ENCODE results near the gene AHRR.

AHRR gene

DNA sequence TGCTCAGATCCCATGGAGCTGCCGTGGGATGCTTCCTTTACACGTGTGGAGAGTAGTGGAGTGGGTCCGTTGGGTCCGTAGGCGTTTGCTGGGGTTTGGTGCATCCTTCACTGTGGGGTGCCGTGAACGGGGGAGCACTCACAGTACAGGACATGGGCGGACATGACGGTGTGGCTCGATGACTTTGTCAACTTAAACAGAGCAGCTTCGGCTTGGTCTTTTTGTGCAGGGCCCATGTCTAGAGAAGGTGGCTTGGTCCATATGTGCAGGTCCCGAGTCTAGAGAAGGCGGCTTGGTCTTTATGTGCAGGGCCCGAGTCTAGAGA lies 95.1 kb downstream of the AHRR start:
- DNase-seq (ENCODE audit: low read depth): no peak

DNA sequence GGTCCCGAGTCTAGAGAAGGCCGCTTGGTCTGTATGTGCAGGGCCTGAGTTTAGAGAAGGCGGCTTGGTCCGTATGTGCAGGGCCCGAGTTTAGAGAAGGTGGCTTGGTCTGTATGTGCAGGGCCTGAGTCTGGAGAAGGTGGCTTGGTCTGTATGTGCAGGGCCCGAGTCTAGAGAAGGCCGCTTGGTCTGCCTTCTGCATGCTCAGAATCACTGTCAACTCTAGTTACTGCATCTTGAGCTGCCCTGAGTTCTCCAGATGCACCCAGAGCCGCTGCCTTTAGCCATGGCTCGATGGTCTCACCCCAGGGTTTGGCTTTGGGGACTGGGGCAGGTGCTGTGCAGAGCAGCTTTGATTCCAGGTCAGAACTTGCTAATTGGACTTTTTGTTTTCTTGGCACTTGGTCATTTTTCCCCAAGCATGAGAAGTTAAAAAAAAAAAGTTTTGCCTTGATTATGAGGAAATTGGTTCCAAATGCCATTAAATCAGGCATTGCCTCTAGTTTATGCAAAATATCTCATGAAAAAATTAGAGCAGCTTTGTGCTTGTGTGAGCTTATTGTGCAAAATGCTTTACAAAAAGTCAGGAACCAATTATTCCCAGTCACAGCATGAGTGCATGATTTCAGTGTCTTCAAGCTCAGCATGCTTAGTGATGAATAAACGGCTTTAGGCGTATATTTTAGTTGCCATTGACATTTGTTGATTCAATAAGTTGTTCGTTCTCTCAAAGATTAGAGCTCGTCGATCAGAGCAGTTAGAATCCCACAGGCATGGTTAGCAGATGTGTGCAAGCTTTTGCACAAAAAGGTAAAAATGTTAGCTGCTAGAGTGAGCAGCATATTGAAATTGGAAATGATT lies 96.0 kb downstream of the AHRR start:
- DNase-seq (ENCODE audit: low read depth): no peak

DNA sequence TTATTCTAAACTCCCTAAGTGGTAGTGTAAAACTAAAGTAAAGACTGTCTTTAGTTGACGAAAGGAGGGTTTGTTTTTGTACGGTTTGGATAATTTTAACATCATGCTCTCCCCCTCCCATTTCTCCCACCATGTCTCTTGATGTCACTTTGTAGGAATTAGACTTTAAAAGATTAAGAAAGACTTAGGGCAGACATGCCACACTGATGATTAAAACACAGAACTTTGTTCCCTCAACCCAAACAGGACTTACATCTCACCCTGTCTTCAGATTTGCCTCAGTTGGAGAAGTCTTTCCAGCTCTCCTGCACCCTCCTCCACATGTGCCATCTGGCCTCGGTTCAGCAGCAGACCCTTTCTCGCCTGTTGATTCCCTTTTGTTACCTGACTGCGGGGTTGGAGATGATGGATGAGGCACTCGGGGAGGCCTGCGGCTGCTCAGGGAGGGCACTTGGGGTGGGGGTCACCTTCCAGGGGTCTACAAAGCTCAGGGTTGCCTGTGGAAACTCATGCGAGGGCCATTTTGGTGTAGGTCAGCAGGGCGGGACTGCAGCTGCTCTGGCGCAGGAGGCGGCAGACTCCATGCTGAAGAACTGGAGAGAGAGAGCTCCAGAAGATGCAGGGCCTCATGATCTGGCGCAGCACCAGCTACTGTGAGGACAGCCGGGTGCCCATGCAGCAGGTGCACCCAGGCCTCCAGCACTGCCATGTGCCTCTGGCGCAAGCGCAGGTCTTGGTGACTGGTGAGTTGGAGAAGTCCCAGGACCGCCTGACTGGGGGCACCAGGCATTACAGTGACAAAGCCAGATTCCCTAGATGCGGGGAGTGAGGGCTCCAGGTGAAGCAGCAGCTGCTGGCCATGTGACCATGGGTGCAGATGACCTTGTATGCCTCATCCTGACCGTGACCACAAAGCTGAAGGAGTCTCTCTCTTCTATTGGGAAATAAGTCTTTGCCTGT lies 96.9 kb downstream of the AHRR start:
- no peak for DNase-seq (ENCODE audit: low read depth)

DNA sequence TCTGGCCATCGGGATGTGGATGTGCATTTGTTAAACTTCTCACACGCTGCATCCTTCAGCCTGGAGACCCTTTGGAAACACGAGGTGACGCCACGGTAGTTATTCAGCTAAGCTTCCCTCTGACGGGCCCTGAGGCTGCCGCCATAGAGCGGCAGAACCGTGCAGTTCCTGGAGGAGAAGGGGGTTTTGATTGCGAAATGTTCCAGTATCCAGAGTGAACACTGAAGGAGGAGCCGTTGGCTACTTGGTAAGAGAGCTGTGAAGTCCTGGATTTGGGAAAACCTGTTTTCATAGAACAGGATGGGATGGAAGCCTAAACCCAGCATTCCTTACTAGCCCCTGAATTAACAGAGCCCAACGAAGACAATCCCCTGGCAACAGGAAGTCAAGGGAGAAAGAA lies 98.5 kb downstream of the AHRR start:
- DNase-seq (ENCODE audit: low read depth): no peak

DNA sequence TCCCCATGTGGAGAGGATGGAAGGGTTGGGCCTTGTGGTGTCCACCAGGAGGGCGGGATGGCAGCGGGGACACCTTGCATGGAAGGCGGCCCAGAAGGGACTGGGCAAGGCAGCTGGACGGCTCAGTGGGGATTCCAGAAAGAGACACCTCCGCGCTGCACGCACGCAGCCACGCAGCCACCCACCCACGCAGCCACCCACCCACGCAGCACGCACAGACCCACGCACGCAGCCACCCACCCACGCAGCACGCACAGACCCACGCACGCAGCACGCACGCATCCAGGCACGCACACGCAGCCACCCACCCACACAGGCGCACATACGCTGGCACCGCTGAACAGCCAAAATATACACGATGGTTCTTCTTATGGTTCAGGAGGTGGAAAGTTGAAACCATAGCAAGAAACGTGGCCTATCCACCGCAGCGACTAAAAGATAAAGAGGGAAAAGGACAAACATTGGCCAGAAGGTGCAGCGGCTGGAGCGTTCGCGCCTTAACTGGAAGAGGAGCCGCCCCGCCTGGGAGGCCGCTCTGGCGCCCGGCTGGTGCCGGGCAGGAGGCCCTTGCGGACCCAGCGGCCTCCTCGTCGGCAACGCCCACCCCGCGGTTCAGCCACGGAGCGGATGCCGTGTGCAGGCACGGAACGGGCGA lies 99.2 kb downstream of the AHRR start:
- DNase-seq (ENCODE audit: low read depth): no peak

DNA sequence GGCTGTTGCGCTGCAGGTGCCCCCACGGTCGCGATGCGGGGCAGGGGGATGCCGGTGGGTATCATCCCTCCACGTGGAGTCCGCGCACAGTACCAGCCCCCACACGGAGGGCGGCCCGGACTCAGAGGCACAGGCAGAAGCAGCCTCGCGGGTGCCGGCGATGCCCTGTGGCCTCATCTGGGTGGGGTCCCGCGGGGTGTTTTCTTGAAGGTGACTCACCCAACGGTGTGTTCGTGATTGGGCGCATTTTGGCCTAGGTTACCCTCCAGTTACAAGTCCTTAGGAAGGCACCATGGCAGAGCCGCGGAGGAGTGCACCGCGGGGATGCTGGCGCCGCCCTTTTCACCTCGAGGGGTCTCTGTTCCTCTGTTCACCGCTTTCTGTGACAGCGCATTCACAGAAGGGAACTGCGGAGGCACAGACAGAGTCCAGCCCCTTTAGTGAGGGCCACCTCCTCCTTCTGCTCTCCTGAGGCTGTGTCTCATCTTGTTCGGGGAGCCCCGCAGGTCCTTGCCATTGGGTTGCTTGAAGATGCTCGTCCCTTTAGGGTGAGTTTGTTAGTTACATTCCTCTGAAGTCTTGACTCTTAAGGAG lies 99.9 kb downstream of the AHRR start:
- no peak for DNase-seq (ENCODE audit: low read depth)

DNA sequence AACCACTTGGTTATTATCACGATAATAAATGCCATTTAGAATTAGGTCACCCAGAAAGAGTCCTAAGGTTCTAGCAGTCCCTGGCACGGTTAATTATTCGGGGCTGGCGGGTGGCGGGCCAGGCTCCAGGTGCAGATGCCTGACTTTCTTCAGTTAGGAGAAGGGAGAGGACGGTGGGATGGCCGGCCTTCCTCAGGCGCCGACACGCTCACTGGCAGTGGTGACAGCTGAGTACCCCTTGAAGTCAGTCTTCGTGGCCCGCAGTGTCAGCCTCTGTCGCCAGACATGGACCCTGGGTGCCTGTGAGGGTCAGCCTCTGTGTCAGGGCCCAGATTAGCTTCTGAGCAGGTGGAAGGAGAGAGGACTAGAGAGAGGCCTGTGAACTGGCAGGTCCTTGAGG lies 100.4 kb downstream of the AHRR start:
- no peak for DNase-seq (ENCODE audit: low read depth)

DNA sequence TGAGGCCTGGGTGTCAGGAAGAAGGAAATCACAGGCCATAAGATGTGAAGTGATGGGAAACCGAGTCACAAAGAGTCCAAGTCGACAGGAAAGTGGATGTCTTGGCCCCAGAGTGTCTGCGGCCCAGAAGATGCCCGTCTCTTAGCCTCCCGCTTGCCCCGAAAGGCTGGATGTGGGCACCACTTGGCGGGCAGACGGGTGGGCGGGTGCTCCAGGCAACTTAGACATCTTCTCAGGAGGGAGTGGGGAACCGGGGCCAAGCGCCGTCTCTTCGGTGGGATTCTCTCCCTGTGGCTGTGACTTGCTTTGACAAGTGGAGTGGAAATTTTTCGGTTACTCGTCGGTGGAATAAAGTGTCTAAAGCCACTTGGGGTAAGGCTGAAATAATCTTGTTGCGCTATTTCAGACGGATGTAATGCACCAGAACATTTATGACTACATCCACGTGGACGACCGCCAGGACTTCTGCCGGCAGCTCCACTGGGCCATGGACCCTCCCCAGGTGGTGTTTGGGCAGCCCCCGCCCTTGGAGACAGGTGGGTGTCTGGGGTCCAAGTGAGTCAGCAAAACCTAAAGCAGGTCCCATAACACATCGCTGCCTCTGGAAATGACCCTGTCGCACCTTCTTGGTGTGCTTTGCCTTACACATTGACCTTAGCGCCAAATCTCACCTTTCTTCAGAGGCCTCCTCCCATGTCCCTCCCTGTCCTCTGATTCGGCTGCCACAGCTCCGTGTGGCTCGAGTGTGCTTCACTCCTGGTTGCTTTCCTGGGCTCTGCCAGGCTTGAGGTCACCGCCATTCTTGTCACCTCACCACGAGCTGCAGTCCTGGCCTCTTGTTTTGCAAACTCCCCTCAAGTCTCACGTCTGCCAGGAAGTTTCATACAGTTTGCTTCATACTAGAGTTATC lies 101.1 kb downstream of the AHRR start:
- DNase-seq (ENCODE audit: low read depth): no peak

DNA sequence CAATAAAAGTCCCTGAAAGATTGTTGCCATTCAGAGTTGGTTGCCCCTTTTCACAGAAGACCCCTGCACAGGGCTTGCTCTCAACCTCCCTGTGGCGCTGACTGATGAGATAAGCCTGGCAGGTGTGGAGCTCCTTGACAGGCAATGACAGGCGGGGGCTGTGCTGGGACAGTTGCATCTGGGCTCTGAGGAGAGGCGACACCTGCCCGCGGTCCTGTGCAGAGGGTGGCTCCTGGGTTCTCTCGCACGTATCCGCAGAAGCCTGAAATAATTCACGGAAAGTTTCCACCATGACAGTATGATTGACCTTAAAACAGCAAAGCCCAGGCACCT lies 101.7 kb downstream of the AHRR start:
- DNase-seq (ENCODE audit: low read depth): no peak

DNA sequence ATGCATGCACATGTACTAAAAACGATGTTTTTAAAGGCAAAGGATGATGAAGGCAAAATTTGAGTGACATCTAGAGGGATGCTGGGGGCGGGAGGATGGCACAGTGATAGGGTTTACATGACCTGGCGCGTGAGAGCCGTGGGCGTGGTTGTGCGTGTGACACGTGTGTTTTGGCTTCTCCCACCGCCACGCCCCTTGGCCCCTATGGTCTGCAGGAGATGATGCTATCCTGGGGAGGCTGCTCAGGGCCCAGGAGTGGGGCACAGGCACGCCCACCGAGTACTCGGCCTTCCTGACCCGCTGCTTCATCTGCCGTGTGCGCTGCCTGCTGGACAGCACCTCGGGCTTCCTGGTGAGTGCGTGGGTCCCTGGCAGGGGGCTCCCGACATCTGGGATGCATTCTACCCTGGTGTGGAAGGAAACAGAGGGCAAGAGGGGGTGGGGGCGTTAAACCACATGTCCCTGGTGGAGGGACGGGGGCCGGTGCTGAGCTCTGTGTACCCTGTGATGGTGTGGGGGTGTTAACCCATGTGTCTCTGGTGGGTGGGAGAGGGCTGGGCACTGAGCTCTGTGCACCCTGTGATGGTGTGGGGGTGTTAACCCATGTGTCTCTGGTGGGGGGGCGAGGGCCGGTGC lies 102.2 kb downstream of the AHRR start:
- no peak for DNase-seq (ENCODE audit: low read depth)

DNA sequence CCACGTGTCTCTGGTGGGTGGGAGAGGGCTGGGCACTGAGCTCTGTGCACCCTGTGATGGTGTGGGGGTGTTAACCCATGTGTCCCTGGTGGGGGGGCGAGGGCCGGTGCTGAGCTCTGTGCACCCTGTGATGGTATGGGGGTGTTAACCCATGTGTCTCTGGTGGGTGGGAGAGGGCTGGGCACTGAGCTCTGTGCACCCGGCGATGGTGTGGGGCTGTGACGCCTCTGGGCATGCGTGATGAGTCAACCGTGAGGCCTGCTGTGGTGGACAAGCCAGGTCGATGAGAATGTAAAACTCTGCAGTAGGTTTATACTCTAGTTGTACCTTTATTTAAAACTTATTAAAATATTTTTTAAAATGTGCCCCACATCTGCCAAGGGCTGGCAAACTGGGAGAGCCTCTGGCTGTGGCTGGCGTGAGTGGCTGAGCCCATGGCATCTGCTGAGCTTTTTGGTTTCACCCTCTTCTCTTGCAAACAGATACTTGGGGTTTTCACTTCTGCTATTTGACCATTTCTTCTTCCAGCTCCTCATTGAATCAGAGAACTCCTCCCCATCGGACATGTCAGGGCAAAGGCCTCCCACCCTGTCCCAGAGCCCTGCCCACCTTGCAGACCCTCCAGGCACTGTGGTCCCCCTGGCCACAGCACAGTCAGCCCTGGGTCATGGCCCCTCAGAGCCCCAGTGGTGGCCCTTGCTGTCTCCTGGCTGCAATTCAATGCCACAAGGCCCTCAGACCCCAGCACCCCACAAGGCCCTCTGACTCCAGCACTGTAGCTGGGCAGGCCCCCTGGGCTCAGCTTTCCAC lies 103.0 kb downstream of the AHRR start:
- DNase-seq (ENCODE audit: low read depth): no peak

DNA sequence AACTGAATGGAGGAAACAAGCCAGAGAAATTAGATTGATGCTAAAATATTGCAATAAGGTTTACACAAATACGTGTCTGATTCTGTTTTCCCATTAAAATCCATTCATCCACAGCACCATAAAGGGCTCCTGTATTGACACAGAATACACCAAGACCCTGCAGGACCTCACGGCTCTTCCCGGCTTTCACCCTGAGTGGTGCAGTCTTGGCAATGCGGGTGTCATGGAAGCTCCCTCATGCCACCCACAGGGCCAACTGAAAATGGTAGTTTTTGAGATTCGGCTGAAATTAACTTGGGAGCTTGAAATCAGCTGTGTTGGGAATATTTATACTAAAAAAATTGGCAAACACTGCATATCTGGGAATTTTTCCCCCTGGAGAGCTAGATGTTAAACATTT lies 104.2 kb downstream of the AHRR start:
- DNase-seq (ENCODE audit: low read depth): no peak

DNA sequence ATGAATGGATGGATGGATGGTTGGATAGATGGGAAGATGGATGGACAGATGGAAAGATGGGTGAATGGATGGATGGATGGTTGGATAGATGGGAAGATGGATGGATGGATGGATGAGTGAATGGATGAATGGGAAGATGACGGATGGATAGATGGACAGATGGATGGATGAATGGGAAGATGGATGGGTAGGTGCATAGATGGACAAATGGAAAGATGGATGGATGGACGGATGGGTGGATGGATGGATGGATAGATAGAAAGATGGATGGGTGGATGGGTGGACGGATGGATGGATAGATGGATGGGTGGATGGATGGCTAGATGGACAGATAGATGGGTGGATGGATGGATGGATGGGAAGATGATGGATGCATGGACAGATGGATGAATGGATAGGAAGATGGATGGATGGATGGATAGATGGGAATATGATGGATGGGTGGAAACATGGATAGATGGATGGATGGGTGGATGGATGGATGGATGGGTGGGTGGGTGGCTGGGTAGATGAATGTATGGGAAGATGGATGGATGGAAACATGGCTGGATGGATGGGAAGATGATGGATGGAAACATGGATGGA lies 105.0 kb downstream of the AHRR start:
- DNase-seq (ENCODE audit: low read depth): no peak

DNA sequence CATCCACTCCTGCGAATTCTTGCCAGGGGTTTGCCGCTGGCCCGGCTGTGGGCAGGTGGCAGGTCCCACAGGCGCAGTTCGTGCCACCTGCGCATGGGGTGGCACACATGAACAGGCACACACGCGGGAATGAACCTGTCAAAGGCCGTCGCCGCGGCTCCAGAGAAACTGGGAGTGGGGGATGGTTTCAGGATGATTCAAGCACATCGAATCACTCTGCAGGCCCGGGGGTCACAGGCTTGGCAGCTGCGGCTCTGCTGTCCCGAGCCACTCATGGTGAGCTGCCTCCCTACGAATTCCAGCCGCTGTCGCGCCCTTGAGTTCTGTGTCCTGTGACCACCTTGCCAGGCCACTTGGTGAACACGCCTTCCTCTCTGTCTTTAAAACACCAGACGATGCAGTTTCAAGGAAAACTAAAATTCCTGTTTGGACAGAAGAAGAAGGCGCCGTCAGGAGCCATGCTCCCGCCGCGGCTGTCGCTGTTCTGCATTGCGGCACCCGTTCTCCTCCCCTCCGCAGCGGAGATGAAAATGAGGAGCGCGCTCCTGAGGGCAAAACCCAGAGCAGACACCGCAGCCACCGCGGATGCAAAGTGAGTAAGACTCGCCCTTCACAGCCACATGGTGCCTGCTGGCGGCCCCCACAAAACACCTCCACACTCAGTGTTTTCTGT lies 106.0 kb downstream of the AHRR start:
- no peak for DNase-seq (ENCODE audit: low read depth)

DNA sequence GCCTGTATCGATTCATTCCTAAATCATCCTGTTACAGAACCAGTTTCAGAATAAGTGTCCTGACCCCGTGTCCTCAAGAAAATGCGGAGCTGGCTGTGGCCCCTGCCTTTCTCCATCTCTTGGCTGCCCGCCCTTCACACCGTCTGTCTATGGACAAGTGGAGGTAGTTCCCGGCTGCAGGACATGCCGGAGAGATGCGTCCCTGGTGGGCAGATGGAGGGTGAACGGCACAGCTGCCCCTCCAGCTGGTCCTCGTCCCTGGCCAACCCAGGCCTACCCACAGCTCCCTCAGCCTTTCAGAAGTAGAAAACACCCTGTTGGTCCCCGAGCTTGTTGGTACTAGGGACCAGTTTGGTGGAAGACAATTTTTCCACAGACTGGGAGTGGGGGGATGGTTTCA lies 106.7 kb downstream of the AHRR start:
- DNase-seq (ENCODE audit: low read depth): no peak

DNA sequence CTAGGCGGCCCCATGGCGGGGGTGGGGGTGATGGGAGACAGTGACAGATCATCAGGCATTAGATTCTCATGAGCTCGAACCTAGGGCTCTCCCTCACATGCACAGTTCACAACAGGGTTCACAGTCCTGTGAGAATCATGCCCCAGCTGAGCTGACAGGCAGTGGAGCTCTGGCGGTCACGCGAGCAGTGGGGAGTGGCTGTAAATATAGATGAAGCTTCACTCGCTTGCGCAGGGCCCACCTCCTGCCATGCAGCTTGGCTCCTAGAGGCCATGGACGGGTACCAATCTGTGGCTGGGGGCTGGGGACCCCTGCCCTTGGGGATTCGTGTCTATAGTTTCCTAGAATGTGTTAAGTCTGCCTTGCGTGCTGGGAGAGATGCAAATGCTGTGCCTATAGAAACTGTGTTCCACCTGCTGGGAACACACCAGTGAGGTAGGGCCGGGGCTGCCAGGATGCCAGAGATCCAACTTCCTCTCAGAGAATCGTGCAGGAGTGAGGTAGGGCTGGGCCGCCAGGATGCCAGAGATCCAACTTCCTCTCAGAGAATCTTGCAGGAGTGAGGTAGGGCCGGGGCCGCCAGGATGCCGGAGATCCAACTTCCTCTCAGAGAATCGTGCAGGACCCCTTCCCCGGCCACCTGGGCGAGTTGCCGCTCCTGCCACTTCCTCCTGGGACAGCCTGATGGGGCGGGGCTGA lies 107.4 kb downstream of the AHRR start:
- DNase-seq (ENCODE audit: low read depth): no peak

DNA sequence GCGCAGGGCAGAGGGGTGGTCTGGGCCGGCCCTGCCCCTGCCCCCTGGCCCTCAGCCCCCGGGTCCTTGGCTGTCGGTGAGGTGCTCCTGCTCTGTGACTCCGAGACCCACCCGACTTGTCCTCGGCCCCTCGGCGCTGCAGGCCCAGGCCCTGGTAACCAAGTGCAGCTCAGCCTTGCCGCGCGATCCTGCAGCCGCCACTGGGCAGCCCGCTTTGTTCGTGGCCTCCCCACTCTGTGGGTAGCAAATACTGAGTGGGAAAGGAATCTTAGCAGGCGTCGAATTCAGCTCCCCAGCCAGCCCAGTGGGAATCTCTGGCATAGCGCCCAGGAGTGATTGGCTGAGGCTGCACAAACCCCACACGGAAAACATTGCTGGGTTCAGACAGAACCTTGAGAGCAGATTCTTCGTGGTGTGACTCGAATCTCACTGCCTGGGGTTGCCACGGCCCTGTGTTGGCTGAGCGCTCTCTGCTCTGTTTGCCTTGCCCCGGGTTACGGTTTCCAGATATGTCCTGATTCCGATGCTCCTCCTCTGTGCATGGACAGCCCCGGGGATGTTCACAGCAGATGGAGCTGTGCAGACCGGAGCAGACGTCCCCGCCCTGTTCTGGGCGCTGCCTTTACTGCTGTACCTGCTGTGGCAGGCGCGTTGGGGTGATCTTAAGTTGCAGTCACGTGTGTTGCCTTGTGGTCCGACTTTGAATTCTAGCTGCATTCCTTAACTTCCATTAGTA lies 108.1 kb downstream of the AHRR start:
- DNase-seq (ENCODE audit: low read depth): no peak
